K562 (cell line): Measurements from ENCODE around the gene PHC3. TPM values are rescaled to one million over a fixed set of nuclear protein-coding genes. Genes with fewer than 3 reads are reported as not detected.

ENCODE experiments used
- ASH1L ChIP-seq: fragments of 450-650 bp; IDR thresholded peaks from 2 replicates; pipeline ENCODE4 v1.6.1; 2018; ENCODE audit warnings: borderline replicate concordance, mild to moderate bottlenecking, low read depth; ENCODE audit not compliant: partially characterized antibody
- ATF4 ChIP-seq: fragments of 450-650 bp; formaldehyde crosslinking; IDR thresholded peaks from 2 replicates; pipeline ENCODE4 v1.4.0; 2022; ENCODE audit warnings: mild to moderate bottlenecking, moderate library complexity
- DLX4 ChIP-seq: fragments of 250-450 bp; sonication (Bioruptor Pico); IDR thresholded peaks from 2 replicates; pipeline ENCODE4 v1.6.1; 2021; ENCODE audit warnings: mild to moderate bottlenecking
- DMBX1 ChIP-seq: fragments of 250-450 bp; sonication (Bioruptor Pico); IDR thresholded peaks from 2 replicates; pipeline ENCODE4 v1.8.0; 2022; ENCODE audit warnings: inconsistent platforms, mild to moderate bottlenecking, moderate library complexity, borderline replicate concordance
- E2F6 ChIP-seq, 2 experiments: IDR thresholded peaks; 2 replicates each; pipeline ENCODE4 v1.6.1; 2011; ENCODE audit warnings: borderline replicate concordance in 1 of 2, control low read depth in 1 of 2, low read depth in 1 of 2, low read length in 1 of 2, mild to moderate bottlenecking in 1 of 2, mixed read lengths in 1 of 2, moderate library complexity in 1 of 2; ENCODE audit not compliant: insufficient read depth in 1 of 2, insufficient read length in 1 of 2, poor library complexity in 1 of 2, severe bottlenecking in 1 of 2; ENCODE audit errors: extremely low read depth in 1 of 2
- GABPA ChIP-seq: fragments of 200-800 bp; sonication (Bioruptor generic); conservative IDR thresholded peaks from 2 replicates; pipeline ENCODE4 v1.6.1; 2016; ENCODE audit warnings: low read depth, missing genetic modification characterization, missing compliant biosample characterization
- MXI1 ChIP-seq: IDR thresholded peaks from 2 replicates; pipeline ENCODE4 v1.6.1; 2011; ENCODE audit warnings: low read depth, mild to moderate bottlenecking, improper control_type of control experiment, low read length
- PKNOX1 ChIP-seq: fragments of 450-650 bp; IDR thresholded peaks from 2 replicates; pipeline ENCODE4 v1.6.1; 2016
- PML ChIP-seq: IDR thresholded peaks from 2 replicates; pipeline ENCODE4 v1.6.1; 2012; ENCODE audit warnings: low read length, inconsistent platforms
- PRDM10 ChIP-seq: fragments of 450-650 bp; IDR thresholded peaks from 2 replicates; pipeline ENCODE4 v1.6.1; 2018; ENCODE audit not compliant: partially characterized antibody
- PYGO2 ChIP-seq: fragments of 450-650 bp; IDR thresholded peaks from 2 replicates; pipeline ENCODE4 v1.6.1; 2016; ENCODE audit warnings: mild to moderate bottlenecking, missing genetic modification characterization, moderate library complexity, missing compliant biosample characterization
- ZFP91 ChIP-seq: sonication (generic); formaldehyde crosslinking; IDR thresholded peaks from 2 replicates; pipeline ENCODE4 v1.8.0; 2022; ENCODE audit warnings: mild to moderate bottlenecking, missing genetic modification reagents
- ZMIZ1 ChIP-seq, 2 experiments: fragments of 150-350 bp in 1 of 2; IDR thresholded peaks; 2 replicates each; pipeline ENCODE4 v1.6.1; 2012 to 2016; ENCODE audit warnings: low read depth in 2 of 2, low read length in 2 of 2, mild to moderate bottlenecking in 1 of 2, moderate library complexity in 1 of 2
- polyA plus RNA-seq, 8 experiments: library from polyadenylated mRNA; depleted of rRNA in 4 of 8; stranded (reverse) in 5 of 8; unstranded in 3 of 8; fragments of >200 nt; fragmentation: Nextera tagmentation in 2 of 8; fragmentation: Illumina TruSeq in 1 of 8; extraction: Ambion mirVana in 2 of 8; extraction: Trizol in 1 of 8; gene quantifications; 2 replicates each; pipeline versions ENCODE4 v1.2.1 to v1.2.3, GENCODE V29; 2011 to 2014; ENCODE audit warnings: inconsistent platforms in 1 of 8, missing spikeins in 1 of 8
- total RNA-seq, 7 experiments: library from RNA; depleted of rRNA in 6 of 7; stranded (reverse); fragments of >200 nt in 6 of 7; fragmentation: Illumina TruSeq in 2 of 7; extraction: Trizol in 2 of 7; gene quantifications; 2 replicates each; pipeline versions ENCODE4 v1.2.1 to v1.2.3, GENCODE V29; 2011 to 2021; ENCODE audit warnings: low replicate concordance in 1 of 7

PHC3 gene
- total and polyA plus RNA-seq, 9 of the 15 experiments (the other 6 are each of a cell fraction or from before 2014, with no cell fraction given): 3.1 to 21.6 (median 10.5) TPM

- no peak for TF ChIP-seq ASH1L
- no peak for TF ChIP-seq ATF4 (CRISPR knock-in tag)
- TF ChIP-seq MXI1: no peak
- TF ChIP-seq DLX4 (CRISPR knock-in tag): no peak
- TF ChIP-seq PYGO2: no peak
- no peak for TF ChIP-seq ZMIZ1 (IDR thresholded peaks at IDR 0.05; ENCODE audit: low read depth in 2 of 2, low read length in 2 of 2)
- peak; percentile 33; the same call in 1 of the 2 replicates for TF ChIP-seq PKNOX1
- no peak for TF ChIP-seq PML
- peak; percentile 31 to 72 for TF ChIP-seq E2F6 (IDR thresholded peaks at IDR 0.05; ENCODE audit: borderline replicate concordance in 1 of 2, extremely low read depth in 1 of 2, insufficient read depth in 1 of 2, insufficient read length in 1 of 2, low read depth in 1 of 2, low read length in 1 of 2, poor library complexity in 1 of 2, severe bottlenecking in 1 of 2)
- no peak for TF ChIP-seq ZFP91 (CRISPR knock-in tag)
- TF ChIP-seq DMBX1 (CRISPR knock-in tag): peak; percentile 70; the same call in 1 of the 2 replicates
- TF ChIP-seq GABPA (tag): no peak
- peak; percentile 12 for TF ChIP-seq PRDM10
Measured at GRCh38 chr3:170132335-170132734, 49.2 kb downstream of the PHC3 start (continued).
